Measurements from ENCODE around the gene HTRA3.

- TF ChIP-seq SNAI2 (CRISPR knock-in tag; IDR thresholded peaks at IDR 0.05) (no peak), PATZ1 (CRISPR knock-in tag; IDR thresholded peaks at IDR 0.05; ENCODE audit: borderline replicate concordance) (no peak), RARB (CRISPR knock-in tag; IDR thresholded peaks at IDR 0.05) (no peak)
Measured at GRCh38 chr4:8295471-8295870, 25.9 kb downstream of the HTRA3 start.

Measured in SK-N-SH treated with all-trans-retinoic acid at 6 μM for 48 hours (cell line).